Body of pancreas (tissue), 4 donors: ENCODE data around the gene AKAP6. TPM values are rescaled to one million over a fixed set of nuclear protein-coding genes. Genes with fewer than 3 reads are reported as not detected.
"Not testable (repeated sequence)": the region's sequence is repeated elsewhere in the genome, so short reads cannot be mapped to it uniquely, and the experiment has no call there.

ENCODE experiments used
- ATAC-seq: fragments of 150-250 bp; one replicate; pipeline ENCODE4 v1.9.1; 2016
- DNase-seq, 4 donors: peaks; one replicate each; pipeline ENCODE4 v3.0.0-alpha.2; 2019
- H3K27ac ChIP-seq, 4 donors: fragments of 200-600 bp; sonication (generic); 1 replicate in 3 of 4; 2 replicates in 1 of 4; pipeline versions ENCODE4 v1.5.1 to v1.6.1; 2016 to 2019; ENCODE audit warnings: mild to moderate bottlenecking in 1 of 4, mixed read lengths in 1 of 4, moderate library complexity in 1 of 4
- H3K27me3 ChIP-seq, 2 donors: fragments of 200-600 bp; sonication (generic); one replicate each; pipeline ENCODE4 v1.6.0; 2016; ENCODE audit warnings: mild to moderate bottlenecking in 1 of 2
- H3K36me3 ChIP-seq, 2 donors: fragments of 200-600 bp; sonication (generic); replicated peaks in 1 of 2; 2 replicates each; pipeline ENCODE4 v1.5.1; 2016; ENCODE audit warnings: low read depth in 2 of 2; ENCODE audit not compliant: insufficient read depth in 1 of 2
- H3K4me1 ChIP-seq: fragments of 200-600 bp; sonication (generic); one replicate; pipeline ENCODE4 v1.6.0; 2016
- H3K4me3 ChIP-seq, 2 donors: fragments of 200-600 bp; sonication (generic); 1 replicate in 1 of 2; 2 replicates in 1 of 2; pipeline ENCODE4 v1.5.1; 2016 to 2019
- H3K9me3 ChIP-seq, 3 donors: fragments of 200-600 bp; sonication (generic); 1 replicate in 2 of 3; 2 replicates in 1 of 3; pipeline ENCODE4 v1.5.1; 2016
- CTCF ChIP-seq, 7 experiments: fragments of 450-650 bp in 4 of 7; fragments of 200-600 bp in 3 of 7; sonication (generic) in 3 of 7; IDR thresholded peaks; one replicate each; pipeline ENCODE4 v1.5.1; 2016 to 2019; ENCODE audit warnings: antibody characterized with exemption in 7 of 7
- POLR2A ChIP-seq, 3 donors: fragments of 450-650 bp; IDR thresholded peaks; one replicate each; pipeline ENCODE4 v1.6.1; 2016; ENCODE audit warnings: antibody characterized with exemption in 3 of 3, mild to moderate bottlenecking in 2 of 3
- WGBS, 2 donors: methylation state at CpG; one replicate each; pipeline ENCODE4 v1.1.5; 2017; 5-methylcytosine and 5-hydroxymethylcytosine counted together
- intact Hi-C: fragments of 100-400 bp; cut with DNase I; formaldehyde crosslinking; loops from one replicate; pipeline ENCODE4 v1.15.1; 2023
- total RNA-seq, 2 donors: library from RNA; depleted of rRNA; stranded (reverse); fragments of >200 nt; gene quantifications; one replicate each; pipeline ENCODE4 v1.1.0, GENCODE V29; 2016

Gene AKAP6
- total RNA-seq, 2 donors from 2014 or later, result 2.0 to 2.9 TPM

- TF ChIP-seq POLR2A (IDR thresholded peaks at IDR 0.05), result no peak
- TF ChIP-seq CTCF (IDR thresholded peaks at IDR 0.05), result no peak
- no peak for DNase-seq
- intact Hi-C loops, result no loop called here
- no peak for ATAC-seq
- Histone ChIP-seq H3K9me3 (no peaks in the 10 kb centered on the region), H3K36me3 (no peaks in the 10 kb centered on the region), H3K4me3 (no peak overlapping the region), H3K27me3 (no peaks in the 10 kb centered on the region), H3K27ac (no peak overlapping the region), H3K4me1 (no peaks in the 10 kb centered on the region)
- WGBS, 2 donors, result 69 to 95% methylated on average over 9 of the region's 9 CpGs
Observed at GRCh38 chr14:32453857-32454810, 125.0 kb downstream of the AKAP6 start.

- DNase-seq (peak in 1 of 4 donors; percentile 9), ATAC-seq (no peak)
- Histone ChIP-seq H3K27me3 (no peaks in the 10 kb centered on the region), H3K36me3 (no peaks in the 10 kb centered on the region), H3K27ac (no peak overlapping the region), H3K4me1 (no peaks in the 10 kb centered on the region), H3K9me3 (no peaks in the 10 kb centered on the region), H3K4me3 (no peak overlapping the region)
- TF ChIP-seq POLR2A (IDR thresholded peaks at IDR 0.05), result no peak
- TF ChIP-seq CTCF (IDR thresholded peaks at IDR 0.05), result no peak
- intact Hi-C loops, result no loop called here
- 57 to 69% methylated on average over 5 of the region's 5 CpGs for WGBS, 2 donors
Observed at GRCh38 chr14:32457213-32457920, 128.3 kb downstream of the AKAP6 start.

GRCh38 chr14:32458720-32459119 is 129.6 kb downstream of the AKAP6 start:
- 74 to 80% methylated on average over 3 of the region's 3 CpGs for WGBS, 2 donors
- Histone ChIP-seq H3K4me1 (no peaks in the 10 kb centered on the region), H3K36me3 (no peaks in the 10 kb centered on the region), H3K27ac (no peak overlapping the region), H3K4me3 (no peak overlapping the region), H3K27me3 (no peaks in the 10 kb centered on the region), H3K9me3 (no peaks in the 10 kb centered on the region)
- no peak for TF ChIP-seq CTCF (IDR thresholded peaks at IDR 0.05)
- TF ChIP-seq POLR2A (IDR thresholded peaks at IDR 0.05), result no peak
- ATAC-seq, result no peak
- intact Hi-C loops, result no loop called here
- no peak for DNase-seq

GRCh38 chr14:32460267-32460666 is 131.2 kb downstream of the AKAP6 start:
- WGBS, 2 donors, result 66 to 73% methylated on average over 2 to 4 of the region's 4 CpGs
- intact Hi-C loops, result no loop called here
- Histone ChIP-seq H3K4me1 (no peaks in the 10 kb centered on the region), H3K4me3 (no peak overlapping the region), H3K27ac (no peak overlapping the region), H3K9me3 (no peaks in the 10 kb centered on the region), H3K27me3 (no peaks in the 10 kb centered on the region), H3K36me3 (no peaks in the 10 kb centered on the region)
- TF ChIP-seq POLR2A (IDR thresholded peaks at IDR 0.05) (no peak), CTCF (IDR thresholded peaks at IDR 0.05) (no peak)
- DNase-seq, result no peak
- ATAC-seq, result no peak

GRCh38 chr14:32462553-32462952 is 133.5 kb downstream of the AKAP6 start:
- ATAC-seq, result not testable (repeated sequence)

More at GRCh38 chr14:32462553-32462952, 133.5 kb downstream of the AKAP6 start:
- DNase-seq, H3K36me3 ChIP-seq, H3K9me3 ChIP-seq, H3K4me3 ChIP-seq, intact Hi-C loops, H3K27me3 ChIP-seq, H3K4me1 ChIP-seq, H3K27ac ChIP-seq: not testable (repeated sequence)
- WGBS, 2 donors, result 69 to 81% methylated on average over 4 of the region's 4 CpGs
